Measurements from ENCODE around the gene GKN2. TPM values are rescaled to one million over a fixed set of nuclear protein-coding genes. Genes with fewer than 3 reads are reported as not detected.

Gene GKN2
- total and polyA plus RNA-seq, 9 of the 15 experiments (the other 6 are each of a cell fraction or from before 2014, with no cell fraction given): not detected

- Histone ChIP-seq H4K20me1 (replicated peaks; ENCODE audit: control insufficient read depth, insufficient read depth, low read length) (no peaks in the 10 kb centered on the region), H3K27ac (ENCODE audit: extremely low read depth, low read depth, low read length) (no peak overlapping the region), H3K27me3 (ENCODE audit: control insufficient read depth in 2 of 2, insufficient read depth in 2 of 2, low read length in 2 of 2) (peaks cover 0 to 5% of the 10 kb centered on the region in 2 experiments; a peak in 2 of 5 replicates), H3K9me1 (ENCODE audit: control insufficient read depth, insufficient read depth, low read length) (no peaks in the 10 kb centered on the region), H3K79me2 (ENCODE audit: control insufficient read depth, insufficient read depth, low read length) (no peaks in the 10 kb centered on the region), H3K4me1 (replicated peaks in 1 of 2; ENCODE audit: control insufficient read depth in 2 of 2, insufficient read depth in 2 of 2, low read length in 2 of 2) (no peaks in the 10 kb centered on the region), H3K36me3 (ENCODE audit: control insufficient read depth, insufficient read depth, low read length) (no peaks in the 10 kb centered on the region), H3K9me3 (replicated peaks; ENCODE audit: control insufficient read depth, insufficient read depth, low read depth, low read length) (no peaks in the 10 kb centered on the region), H3K9ac (ENCODE audit: insufficient read depth in 1 of 2, low read depth in 2 of 2, low read length in 2 of 2) (no peak overlapping the region), H3K4me2 (ENCODE audit: insufficient read depth, low read length) (no peak overlapping the region), H2AFZ (ENCODE audit: low read depth, low read length) (no peak overlapping the region), H3K4me3 (no peak overlapping the region)
- ATAC-seq (no peak), FAIRE-seq (no peak), DNase-seq (ENCODE audit: extremely low read depth in 1 of 4, low spot score in 3 of 4) (no peak)
- BruUV-seq (replicated peaks): no TSS peak
- ChIA-PET CTCF (ENCODE audit: low intra/inter-chr PET ratio) (no interaction called here), POLR2A (no interaction called here)
- in situ Hi-C loops (cut with MboI): no loop called here
- no peak for TF ChIP-seq ZNF75A (CRISPR knock-in tag; IDR thresholded peaks at IDR 0.05)
- TF ChIP-seq POLR3A (IDR thresholded peaks at IDR 0.05; ENCODE audit: borderline replicate concordance, extremely low read depth, insufficient read depth, insufficient read length): no peak
- no peak for TF ChIP-seq NCOA1 (IDR thresholded peaks at IDR 0.05; ENCODE audit: low read depth)
- no peak for TF ChIP-seq MIER1 (IDR thresholded peaks at IDR 0.05; ENCODE audit: low read depth)
- no peak for TF ChIP-seq NBN (IDR thresholded peaks at IDR 0.05; ENCODE audit: low read depth)
- WGBS (ENCODE audit: insufficient coverage, low coverage, missing lambda C conversion rate): 0% methylated on average over 1 of the region's 1 CpG
- intact Hi-C loops (cut with micrococcal nuclease): no loop called here
These were observed 28.3 kb upstream of the GKN2 start for GRCh38 chr2:68980956-68981355.

- H3K4me1 ChIP-seq (replicated peaks in 1 of 2; ENCODE audit: control insufficient read depth in 2 of 2, insufficient read depth in 2 of 2, low read length in 2 of 2): no peaks in the 10 kb centered on the region
- DNase-seq (ENCODE audit: extremely low read depth in 1 of 4, low spot score in 3 of 4): no peak
- BruUV-seq (replicated peaks): no TSS peak
- intact Hi-C loops (cut with micrococcal nuclease) (no loop called here), in situ Hi-C loops (cut with MboI) (no loop called here)
- peaks cover 5% of the 10 kb centered on the region in 2 experiments; a peak in 3 of 5 replicates for H3K27me3 ChIP-seq (ENCODE audit: control insufficient read depth in 2 of 2, insufficient read depth in 2 of 2, low read length in 2 of 2)
- TF ChIP-seq ARID2 (IDR thresholded peaks at IDR 0.05) (no peak), ZNF512 (tag; IDR thresholded peaks at IDR 0.05) (peak; percentile 85), TARDBP (IDR thresholded peaks at IDR 0.05) (no peak), HMG20A (CRISPR knock-in tag; conservative IDR thresholded peaks at IDR 0.05) (no peak)
- ChIA-PET CTCF (ENCODE audit: low intra/inter-chr PET ratio) (no interaction called here), POLR2A (interaction anchor here (0.7 to 1.0 kb wide), 2 partner anchors 19 to 287 kb away, joined by 3 to 5 read pairs; no protein-coding TSS in a partner anchor)
- no peak overlapping the region for H3K4me2 ChIP-seq (ENCODE audit: insufficient read depth, low read length)
- WGBS (ENCODE audit: insufficient coverage, low coverage, missing lambda C conversion rate): 2% methylated on average over 3 of the region's 3 CpGs
- H3K36me3 ChIP-seq (ENCODE audit: control insufficient read depth, insufficient read depth, low read length): no peaks in the 10 kb centered on the region
- no peak overlapping the region for H2AFZ ChIP-seq (ENCODE audit: low read depth, low read length)
- H3K27ac ChIP-seq (ENCODE audit: extremely low read depth, low read depth, low read length): no peak overlapping the region
- FAIRE-seq: no peak
- ATAC-seq: no peak
- H3K79me2 ChIP-seq (ENCODE audit: control insufficient read depth, insufficient read depth, low read length): no peaks in the 10 kb centered on the region
- no peak overlapping the region for H3K4me3 ChIP-seq
- no peak overlapping the region for H3K9ac ChIP-seq (ENCODE audit: insufficient read depth in 1 of 2, low read depth in 2 of 2, low read length in 2 of 2)
- no peaks in the 10 kb centered on the region for H3K9me3 ChIP-seq (replicated peaks; ENCODE audit: control insufficient read depth, insufficient read depth, low read depth, low read length)
- H4K20me1 ChIP-seq (replicated peaks; ENCODE audit: control insufficient read depth, insufficient read depth, low read length): no peaks in the 10 kb centered on the region
- H3K9me1 ChIP-seq (ENCODE audit: control insufficient read depth, insufficient read depth, low read length): no peaks in the 10 kb centered on the region
These were observed 25.4 kb upstream of the GKN2 start for GRCh38 chr2:68978098-68978497.

All from K562 (cell line).